ENCODE results near the gene SSX2IP. TPM values are rescaled to one million over a fixed set of nuclear protein-coding genes. Genes with fewer than 3 reads are reported as not detected.
A peak's percentile ranks its signal among the peaks of the same experiment; 100 is the strongest.
"Not testable (repeated sequence)": the region's sequence is repeated elsewhere in the genome, so short reads cannot be mapped to it uniquely, and the experiment has no call there.

The SSX2IP gene
- total RNA-seq, 1 donor: 13.4 TPM

DNA sequence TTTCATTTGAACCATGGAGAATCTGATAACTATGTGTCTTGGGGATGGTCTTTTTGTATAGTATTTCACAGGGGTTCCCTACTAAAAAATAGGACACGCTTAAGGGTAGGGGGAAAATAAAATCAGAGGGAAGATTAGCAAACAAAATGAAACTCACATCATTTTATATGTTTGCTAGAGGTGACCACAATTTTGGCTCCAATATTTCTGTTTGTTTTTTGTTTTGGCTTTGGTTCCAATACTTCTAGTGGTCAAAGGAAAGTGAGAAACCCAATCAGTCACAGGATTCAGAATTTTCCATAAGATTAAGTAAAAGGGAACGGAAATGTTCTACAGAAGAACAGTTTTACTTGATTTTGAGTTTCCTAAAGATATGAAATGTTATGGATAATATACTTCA is 42.3 kb upstream of the SSX2IP start:
- TF ChIP-seq, protein P1, sequence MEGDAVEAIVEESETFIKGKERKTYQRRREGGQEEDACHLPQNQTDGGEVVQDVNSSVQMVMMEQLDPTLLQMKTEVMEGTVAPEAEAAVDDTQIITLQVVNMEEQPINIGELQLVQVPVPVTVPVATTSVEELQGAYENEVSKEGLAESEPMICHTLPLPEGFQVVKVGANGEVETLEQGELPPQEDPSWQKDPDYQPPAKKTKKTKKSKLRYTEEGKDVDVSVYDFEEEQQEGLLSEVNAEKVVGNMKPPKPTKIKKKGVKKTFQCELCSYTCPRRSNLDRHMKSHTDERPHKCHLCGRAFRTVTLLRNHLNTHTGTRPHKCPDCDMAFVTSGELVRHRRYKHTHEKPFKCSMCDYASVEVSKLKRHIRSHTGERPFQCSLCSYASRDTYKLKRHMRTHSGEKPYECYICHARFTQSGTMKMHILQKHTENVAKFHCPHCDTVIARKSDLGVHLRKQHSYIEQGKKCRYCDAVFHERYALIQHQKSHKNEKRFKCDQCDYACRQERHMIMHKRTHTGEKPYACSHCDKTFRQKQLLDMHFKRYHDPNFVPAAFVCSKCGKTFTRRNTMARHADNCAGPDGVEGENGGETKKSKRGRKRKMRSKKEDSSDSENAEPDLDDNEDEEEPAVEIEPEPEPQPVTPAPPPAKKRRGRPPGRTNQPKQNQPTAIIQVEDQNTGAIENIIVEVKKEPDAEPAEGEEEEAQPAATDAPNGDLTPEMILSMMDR (IDR thresholded peaks at IDR 0.05; ENCODE audit: insufficient read depth, low read depth, low read length): no peak
- H3K4me3 ChIP-seq (ENCODE audit: low read depth, low read length): no peak overlapping the region
- DNase-seq (ENCODE audit: low read depth): no peak

DNA sequence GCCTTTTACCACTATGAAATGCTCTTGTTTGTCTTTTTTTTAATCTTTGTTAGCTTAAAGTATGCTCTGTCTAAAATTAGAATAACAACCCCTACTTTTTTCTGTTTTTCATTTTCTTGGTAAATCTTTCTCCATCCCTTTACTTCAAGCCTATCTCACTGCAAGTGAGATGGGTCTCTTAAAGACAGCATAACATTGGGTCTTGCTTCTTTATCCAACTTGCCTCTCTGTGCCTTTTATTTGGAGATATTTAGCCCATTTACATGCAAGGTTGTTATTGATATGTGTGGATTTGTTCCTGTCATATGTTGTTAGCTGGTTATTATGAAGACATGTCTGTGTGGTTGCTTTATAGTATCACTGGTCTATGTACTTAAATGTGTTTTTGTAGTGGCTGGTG is 41.3 kb upstream of the SSX2IP start:
- TF ChIP-seq, protein P1 (IDR thresholded peaks at IDR 0.05; ENCODE audit: insufficient read depth, low read depth, low read length): no peak
- H3K4me3 ChIP-seq (ENCODE audit: low read depth, low read length): no peak overlapping the region
- no peak for DNase-seq (ENCODE audit: low read depth)

DNA sequence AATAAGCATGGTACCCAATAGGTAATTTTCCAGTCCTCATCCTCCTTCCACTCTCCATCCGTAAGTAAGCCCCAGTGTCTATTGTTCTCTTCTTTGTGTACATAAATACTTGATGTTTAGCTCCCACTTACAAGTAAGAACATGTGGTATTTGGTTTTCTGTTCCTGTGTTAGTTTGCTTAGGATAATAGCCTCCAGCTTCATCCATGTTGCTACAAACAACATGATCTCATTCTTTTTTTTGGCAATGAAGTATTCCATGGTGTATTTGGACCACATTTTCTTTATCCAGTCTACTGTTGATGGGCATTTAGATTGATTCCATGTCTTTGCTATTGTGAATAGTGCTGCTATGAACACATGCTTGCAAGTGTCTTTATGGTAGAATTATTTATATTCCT is 37.5 kb upstream of the SSX2IP start:
- not testable (repeated sequence) for H3K4me3 ChIP-seq (ENCODE audit: low read depth, low read length)
- DNase-seq (ENCODE audit: low read depth): peak; percentile 29

DNA sequence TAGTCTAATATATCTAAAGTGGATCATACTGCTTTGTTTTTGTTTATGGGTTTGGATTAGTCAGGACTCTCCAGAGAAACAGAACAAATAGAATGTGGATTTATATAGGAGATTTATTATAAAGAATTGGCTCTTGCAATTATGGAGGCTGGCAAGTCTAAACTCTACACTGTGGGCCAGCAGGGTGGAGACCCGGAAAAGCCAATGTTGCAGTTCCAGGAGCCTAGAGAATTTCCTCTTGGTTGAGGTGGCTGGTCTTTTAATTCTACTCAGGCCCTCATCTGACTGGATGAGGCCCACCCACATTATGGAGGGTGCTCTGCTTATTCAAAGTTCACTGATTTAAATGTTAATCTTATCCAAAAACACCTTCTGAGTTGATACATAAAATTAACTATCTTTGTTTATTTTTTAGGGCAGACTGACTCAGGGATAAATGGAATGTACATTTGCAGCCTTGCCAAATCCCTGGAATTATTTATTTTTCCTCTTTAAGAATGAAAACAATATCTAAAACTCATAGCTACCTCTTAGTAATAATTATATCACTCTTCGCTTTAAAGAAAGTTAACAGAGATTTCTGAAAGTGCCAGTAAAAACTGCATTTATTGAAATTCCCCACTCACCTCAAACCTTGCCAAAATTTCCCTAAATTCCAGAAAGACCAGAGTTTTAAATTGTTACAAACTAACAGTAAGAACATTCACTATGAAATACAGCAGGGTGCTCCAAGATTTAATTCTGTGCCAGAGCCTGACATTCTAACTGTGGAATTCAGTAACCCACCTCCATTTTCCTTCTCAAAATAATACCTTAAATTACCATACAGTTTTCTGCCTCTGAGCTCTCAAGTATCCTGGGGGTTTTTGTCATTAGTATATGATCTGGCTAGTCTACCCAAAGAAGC is 36.6 kb upstream of the SSX2IP start:
- H3K4me3 ChIP-seq (ENCODE audit: low read depth, low read length): no peak overlapping the region
- TF ChIP-seq, protein P1 (IDR thresholded peaks at IDR 0.05; ENCODE audit: insufficient read depth, low read depth, low read length): no peak
- peak; percentile 43 for DNase-seq (ENCODE audit: low read depth)

DNA sequence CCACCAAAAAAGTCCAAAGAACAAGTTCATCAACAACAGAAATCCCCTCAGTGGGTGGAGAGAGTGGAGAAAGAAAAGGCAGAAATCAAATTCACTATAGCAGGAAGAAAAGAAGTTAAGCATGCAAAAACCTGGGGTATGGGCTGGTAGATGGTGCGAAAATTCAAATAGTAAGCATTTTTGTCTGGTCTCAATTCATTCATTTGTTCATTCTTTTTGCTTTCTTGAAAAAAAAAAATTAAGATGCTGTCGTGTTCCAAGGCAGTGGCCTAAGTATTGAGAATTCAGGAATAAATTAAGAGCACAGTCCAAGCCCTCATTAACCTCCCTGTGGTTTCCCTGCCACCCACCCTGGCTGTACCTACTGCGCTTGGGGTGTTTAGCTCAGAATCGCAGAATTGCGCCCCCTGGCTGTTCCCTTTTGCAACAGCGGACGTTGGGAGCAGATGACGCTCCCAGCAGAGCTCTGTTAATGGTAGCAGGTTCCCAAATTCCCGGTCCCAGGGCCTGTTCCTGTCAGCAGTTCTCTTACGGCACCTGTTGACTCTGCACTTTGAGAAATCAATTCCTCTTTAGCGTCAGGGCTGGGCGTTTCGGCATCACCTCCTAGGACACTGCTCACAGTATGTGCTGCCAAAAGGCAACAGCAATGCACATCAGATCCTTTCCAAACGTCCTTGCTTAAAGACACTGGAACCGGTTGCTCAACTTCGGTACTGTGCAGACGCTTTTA is 34.0 kb upstream of the SSX2IP start:
- H3K4me3 ChIP-seq (ENCODE audit: low read depth, low read length): no peak overlapping the region
- no peak for DNase-seq (ENCODE audit: low read depth)
- TF ChIP-seq, protein P1 (IDR thresholded peaks at IDR 0.05; ENCODE audit: insufficient read depth, low read depth, low read length): peak; percentile 42

DNA sequence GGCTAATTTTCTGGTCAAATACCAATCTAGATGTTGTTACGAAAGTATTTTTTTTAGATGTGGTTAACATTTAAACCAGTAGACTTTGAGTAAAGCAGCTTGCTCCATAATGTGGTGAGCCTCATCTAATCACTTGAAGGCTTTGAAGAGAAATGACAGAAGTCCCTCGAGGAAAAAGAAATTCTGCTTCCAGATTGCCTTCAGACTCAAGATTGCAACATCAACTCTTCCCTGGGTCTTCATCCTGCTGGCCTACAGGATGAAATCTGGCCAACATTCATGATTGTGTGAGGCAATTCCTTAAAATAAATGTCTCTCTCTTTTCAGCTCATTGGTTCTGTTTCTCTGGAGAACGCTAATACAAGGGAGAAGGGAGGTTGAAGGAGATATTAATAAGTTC is 32.5 kb upstream of the SSX2IP start:
- DNase-seq (ENCODE audit: low read depth): peak; percentile 63
- TF ChIP-seq, protein P1 (IDR thresholded peaks at IDR 0.05; ENCODE audit: insufficient read depth, low read depth, low read length): no peak
- H3K4me3 ChIP-seq (ENCODE audit: low read depth, low read length): no peak overlapping the region

DNA sequence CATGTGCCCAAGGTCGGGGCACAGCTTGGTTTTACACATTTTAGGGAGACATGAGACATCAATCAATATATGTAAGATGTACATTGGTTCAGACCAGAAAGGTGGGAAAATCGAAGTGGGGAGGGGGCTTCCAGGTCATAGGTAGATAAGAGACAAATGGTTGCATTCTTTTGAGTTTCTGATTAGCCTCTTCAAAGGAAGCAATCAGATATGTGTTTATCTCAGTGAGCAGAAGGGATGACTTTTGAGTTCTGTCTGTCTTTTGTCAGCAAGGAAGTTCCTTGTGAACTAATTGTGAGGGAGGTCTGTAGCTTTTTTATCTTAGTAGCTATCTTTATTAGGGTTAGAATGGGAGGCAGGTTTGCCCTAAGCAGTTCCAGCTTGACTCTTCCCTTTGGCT is 31.6 kb upstream of the SSX2IP start:
- not testable (repeated sequence) for H3K4me3 ChIP-seq (ENCODE audit: low read depth, low read length); DNase-seq (ENCODE audit: low read depth)
